NCI-H82 treated with DMSO at 0.1 percent for 48 hours (cell line): ENCODE results near the gene TNRC6B.

Experiments used
- DNase-seq: peaks from one replicate; lab custom pipeline; 2025; ENCODE audit not compliant: unreplicated experiment; lab: John Stamatoyannopoulos, UW

The TNRC6B gene

DNA sequence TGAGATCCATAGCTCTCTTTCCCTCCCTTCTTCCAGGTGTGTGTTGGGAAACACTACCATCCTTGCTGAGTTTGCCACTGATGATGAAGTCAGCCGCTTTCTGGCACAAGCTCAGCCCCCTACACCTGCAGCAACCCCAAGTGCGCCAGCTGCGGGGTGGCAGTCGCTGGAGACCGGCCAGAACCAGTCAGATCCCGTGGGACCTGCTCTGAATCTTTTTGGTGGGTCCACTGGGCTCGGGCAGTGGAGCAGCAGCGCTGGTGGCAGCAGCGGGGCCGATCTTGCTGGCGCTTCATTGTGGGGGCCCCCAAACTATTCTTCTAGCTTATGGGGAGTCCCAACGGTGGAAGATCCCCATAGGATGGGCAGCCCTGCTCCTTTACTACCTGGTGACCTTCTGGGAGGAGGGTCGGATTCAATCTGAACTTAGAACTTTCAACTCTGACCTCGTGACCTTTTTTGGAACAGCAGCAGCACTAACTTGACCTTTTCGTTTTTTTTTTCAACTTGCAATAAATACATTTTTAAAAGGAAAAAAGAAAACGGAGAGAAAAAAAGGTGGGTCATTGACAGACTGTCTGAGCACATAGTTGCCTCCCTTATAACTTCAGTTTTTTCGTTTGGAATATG lies 145.2 kb downstream of the TNRC6B start:
- DNase-seq, result no peak

DNA sequence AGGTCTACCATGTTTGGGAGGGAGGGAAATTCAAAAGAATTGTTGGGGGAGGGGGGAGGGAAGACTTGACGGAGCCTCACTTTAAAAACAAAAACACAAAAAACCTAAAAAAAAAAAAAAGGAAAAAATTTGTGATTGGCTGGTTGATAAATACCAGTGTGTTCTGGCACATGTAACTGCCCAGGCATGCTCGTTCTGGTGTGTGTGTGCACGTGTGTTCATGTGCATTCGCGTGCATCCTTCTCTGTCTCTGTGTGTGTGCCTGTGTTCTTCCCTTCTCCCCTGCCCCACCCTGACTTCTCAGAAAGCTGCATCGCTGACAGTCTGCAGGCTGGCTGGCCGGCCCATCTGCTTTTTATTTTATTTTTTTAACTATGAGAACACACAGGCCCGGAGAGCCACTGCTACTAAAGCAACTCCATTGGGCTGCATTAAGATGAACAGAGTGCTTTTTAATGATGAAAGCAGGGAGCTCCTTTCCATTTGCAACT lies 146.0 kb downstream of the TNRC6B start:
- DNase-seq, result no peak

GRCh38 chr22:40324468-40325305 lies 147.0 kb downstream of the TNRC6B start:
- no peak for DNase-seq

- DNase-seq, result no peak
Measured at GRCh38 chr22:40325315-40325714, 147.6 kb downstream of the TNRC6B start.

DNA sequence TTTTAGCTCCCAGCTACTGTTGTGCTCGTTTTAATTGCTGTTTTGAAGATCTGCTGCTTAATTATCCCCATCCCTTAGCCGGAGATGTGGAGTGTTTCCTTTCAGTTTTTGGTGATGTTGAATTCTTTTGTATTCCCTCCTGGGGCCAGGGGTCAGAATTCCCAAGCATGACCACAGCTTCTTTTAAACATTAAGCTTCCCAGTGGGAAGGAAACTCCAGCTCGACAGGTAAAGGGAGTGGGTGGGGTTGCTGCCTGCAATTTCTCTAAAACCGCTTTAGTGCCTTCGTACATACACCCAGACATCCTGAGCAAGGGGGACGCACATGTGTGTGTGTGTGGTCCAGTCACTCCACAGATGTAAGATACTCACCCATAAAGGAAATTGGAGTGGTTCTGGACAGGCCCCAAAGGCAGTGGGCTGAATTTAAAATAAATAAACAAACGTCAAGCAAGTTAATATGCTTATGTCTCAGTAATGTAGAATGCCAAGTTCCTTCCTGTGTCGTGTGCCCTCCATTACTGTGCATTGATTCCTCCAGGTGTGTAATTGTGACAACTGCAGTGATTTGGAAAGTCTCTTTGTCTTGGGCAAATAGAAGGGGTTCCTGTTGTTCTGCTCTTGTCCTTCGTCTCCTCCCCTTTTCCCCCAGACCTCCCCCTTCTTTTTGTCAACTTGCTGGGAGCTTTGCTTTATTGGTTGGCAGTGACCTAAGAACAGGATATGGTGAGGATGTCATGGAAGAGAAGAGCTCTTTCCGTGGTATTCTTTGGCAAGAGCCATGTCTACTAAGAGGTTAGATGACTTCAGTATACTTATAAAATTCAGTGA lies 149.4 kb downstream of the TNRC6B start:
- no peak for DNase-seq

- no peak for DNase-seq
Measured at GRCh38 chr22:40328546-40329456, 151.1 kb downstream of the TNRC6B start.

DNA sequence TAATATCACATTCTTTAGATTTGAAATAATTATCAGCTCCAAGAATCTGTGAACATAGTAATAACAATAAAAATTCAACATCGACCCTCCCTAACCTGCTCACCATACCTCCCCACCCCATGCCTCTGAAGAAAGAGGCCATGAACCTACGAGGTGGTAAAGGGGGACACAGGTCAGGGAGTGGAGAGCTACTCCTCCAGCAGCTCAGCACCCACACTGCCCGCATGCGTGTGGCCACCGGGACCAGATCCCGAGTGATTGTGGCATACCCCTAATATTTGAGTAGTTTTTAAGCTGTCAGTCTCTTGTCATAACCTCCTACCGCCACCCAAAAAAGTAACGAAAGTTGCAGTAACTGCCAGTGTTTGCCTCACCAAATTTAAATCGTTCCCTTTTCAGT lies 151.7 kb downstream of the TNRC6B start:
- no peak for DNase-seq

GRCh38 chr22:40330086-40330485 lies 152.4 kb downstream of the TNRC6B start:
- DNase-seq, result no peak

DNA sequence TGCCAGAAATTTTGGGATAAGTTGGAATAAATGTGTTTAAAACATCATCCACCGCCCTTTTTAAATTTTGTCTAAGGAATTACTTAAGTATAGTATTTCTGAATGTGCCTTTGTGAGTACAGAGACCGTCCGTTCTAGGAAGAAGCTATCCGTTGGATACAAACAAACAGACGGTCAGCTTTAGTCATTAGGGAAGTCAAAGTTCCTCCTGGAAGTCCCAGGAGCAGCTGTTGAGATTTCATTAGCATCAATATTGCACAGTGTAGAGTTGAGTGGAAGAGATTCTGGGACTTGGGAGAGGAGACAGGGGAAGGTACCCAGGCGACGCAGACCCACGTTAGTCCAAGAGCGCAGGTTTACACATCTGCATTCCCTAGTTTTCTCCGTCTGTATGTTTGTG lies 152.9 kb downstream of the TNRC6B start:
- DNase-seq, result no peak

DNA sequence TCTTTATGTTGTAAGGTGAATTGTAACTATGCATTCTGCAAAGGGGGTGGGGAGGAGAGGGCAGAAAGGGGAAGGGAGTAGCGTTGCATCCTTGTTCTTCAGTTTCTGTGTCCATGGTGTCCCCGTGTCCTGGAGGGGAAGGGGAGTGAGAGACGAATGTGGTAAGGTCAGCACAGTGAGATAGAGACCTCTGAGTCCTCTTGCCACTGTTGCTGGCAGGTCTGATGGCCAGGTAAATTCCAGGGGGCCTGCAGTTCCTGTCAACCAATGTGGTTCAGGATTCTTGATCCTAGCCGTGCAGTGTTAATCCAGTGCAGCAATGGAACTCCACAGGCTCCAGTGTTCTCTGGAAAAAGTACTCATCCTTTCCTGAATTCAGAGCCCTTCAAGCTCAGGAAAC lies 154.0 kb downstream of the TNRC6B start:
- no peak for DNase-seq

- no peak for DNase-seq
Measured at GRCh38 chr22:40332319-40332781, 154.6 kb downstream of the TNRC6B start.

GRCh38 chr22:40334060-40334459 lies 156.3 kb downstream of the TNRC6B start:
- no peak for DNase-seq

DNA sequence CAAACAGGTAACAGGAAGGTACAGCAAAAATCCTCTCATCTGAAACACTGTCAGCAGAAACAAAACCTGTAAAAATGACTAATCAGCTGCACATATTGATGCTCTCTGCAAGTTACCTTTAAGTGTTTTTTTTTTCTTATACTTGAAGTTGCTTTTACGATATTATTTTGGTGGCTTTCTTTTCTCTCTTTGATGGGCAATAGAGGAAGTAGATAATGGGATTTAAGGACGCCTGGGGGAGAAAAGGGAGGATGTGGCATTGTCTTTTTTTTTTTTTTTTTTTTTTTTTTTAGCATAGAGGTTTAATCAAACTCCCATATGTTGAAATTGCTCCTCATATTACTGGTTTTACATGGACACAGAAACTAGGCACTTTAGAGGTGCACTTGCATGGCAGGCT lies 157.2 kb downstream of the TNRC6B start:
- no peak for DNase-seq

DNA sequence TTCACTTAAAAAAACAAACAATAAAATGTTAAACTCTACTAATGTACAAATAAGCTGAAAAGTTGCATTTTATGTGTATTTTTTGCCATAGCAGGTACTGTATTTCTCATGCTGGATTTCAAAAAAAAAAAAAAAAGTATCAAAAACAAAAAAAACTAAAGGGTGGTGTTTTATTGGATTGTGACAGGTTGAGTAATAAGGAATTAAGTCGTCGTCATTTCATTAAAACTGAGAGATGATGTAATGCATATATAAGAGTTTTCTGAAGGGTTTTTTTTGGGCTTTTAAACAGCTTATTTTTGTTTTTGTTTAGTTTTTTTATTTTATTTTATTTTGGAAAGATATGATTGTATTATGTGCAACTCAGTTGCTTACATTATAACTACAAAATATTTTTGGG lies 157.6 kb downstream of the TNRC6B start:
- DNase-seq, result no peak

- DNase-seq, result no peak
Measured at GRCh38 chr22:40340044-40340443, 162.3 kb downstream of the TNRC6B start.

DNA sequence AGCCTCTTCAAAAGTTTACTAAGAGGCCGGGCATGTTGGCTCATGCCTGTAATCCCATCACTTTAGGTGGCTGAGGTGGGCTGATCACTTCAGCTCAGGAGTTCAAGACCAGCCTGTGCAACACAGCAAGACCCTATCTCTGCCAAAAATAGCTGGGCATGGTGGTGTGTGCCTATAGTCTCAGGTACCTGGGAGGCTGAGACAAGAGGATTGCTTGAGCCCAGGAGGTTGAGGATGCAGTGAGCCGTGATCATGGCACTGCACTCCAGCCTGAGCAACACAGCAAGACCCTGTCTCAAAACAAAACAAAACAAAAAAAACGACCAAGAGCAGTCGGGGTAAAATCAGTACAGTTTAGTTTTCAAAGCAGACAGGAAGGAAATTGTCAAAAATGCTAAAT lies 163.9 kb downstream of the TNRC6B start:
- DNase-seq, result no peak

GRCh38 chr22:40342521-40342920 lies 164.8 kb downstream of the TNRC6B start:
- DNase-seq, result no peak

DNA sequence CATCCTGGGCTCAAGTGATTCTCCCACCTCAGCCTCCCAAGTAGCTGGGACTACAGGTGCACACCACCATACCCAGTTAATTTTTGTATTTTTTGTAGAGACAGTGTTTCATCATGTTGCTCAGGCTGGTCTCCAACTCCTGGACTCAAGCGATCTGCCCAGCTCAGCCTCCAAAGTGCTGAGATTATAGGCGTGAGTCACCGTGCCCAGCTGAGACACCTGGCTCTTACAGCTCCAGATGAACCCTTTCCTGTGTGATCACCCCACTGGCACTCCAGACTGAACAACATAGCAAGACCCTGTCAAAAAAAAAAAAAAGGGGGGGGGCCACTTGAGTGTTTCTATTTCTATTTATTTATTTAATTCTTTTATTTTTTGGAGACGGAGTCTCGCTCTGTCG lies 167.5 kb downstream of the TNRC6B start:
- no peak for DNase-seq

DNA sequence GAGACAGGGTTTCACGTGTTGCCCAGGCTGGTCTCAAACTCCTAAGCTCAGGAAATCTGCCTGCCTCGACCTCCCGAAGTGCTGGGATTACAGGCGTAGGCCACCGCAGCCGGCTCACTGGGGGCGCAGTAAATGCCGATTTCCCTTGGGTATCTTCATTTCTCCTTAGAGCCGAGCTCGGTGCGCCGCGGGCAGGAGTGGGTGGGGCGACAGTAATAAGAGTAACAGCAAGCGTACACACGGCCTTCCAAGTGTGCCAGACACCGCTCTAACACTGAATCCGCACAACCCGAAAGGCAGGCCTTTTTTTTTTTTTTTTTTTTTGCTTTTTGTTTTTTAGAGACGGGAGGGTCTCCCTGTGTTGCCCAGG lies 168.1 kb downstream of the TNRC6B start:
- no peak for DNase-seq
